H1 (cell line): Measurements from ENCODE around the gene CPED1. TPM values are rescaled to one million over a fixed set of nuclear protein-coding genes. Genes with fewer than 3 reads are reported as not detected.

ENCODE experiments used
- CTCF ChIA-PET: fragments of 300-600 bp; sonication (Branson Sonifier 250); formaldehyde crosslinking; loops from one replicate; lab custom pipeline; 2021; ENCODE audit not compliant: partially characterized antibody; lab: Charles Lee
- POLR2A ChIA-PET: fragments of 300-600 bp; sonication (Branson Sonifier 250); formaldehyde crosslinking; loops from one replicate; lab custom pipeline; 2021; ENCODE audit warnings: inconsistent platforms; ENCODE audit not compliant: partially characterized antibody; lab: Charles Lee
- DNase-seq, 2 experiments: peaks; one replicate each; pipeline versions ENCODE4 v3.0.0 to v3.0.0-alpha.2; 2010 to 2022; ENCODE audit warnings: low spot score in 2 of 2, low read depth in 1 of 2, mixed read lengths in 1 of 2
- FAIRE-seq: peaks from 2 replicates; lab custom pipeline; 2011; peaks lifted over from hg19 to GRCh38; lab: Jason Lieb, UNC
- H2AFZ ChIP-seq: 2 replicates; pipeline ENCODE4 v1.8.1; 2012; ENCODE audit warnings: low read length, inconsistent platforms
- H2AK5ac ChIP-seq: 2 replicates; pipeline ENCODE4 v1.6.1; 2013; ENCODE audit warnings: low read depth, low read length
- H2BK120ac ChIP-seq: replicated peaks from 2 replicates; pipeline ENCODE3; 2013; ENCODE audit warnings: low read depth, low read length, inconsistent platforms
- H2BK12ac ChIP-seq: 2 replicates; pipeline ENCODE4 v1.6.1; 2013; ENCODE audit warnings: low read depth, low read length
- H2BK15ac ChIP-seq: 2 replicates; pipeline ENCODE4 v1.6.1; 2013; ENCODE audit warnings: low read length
- H2BK20ac ChIP-seq: 2 replicates; pipeline ENCODE4 v1.6.1; 2013; ENCODE audit warnings: low read length
- H2BK5ac ChIP-seq: 2 replicates; pipeline ENCODE4 v1.6.1; 2013; ENCODE audit warnings: low read depth, low read length
- H3K14ac ChIP-seq: 2 replicates; pipeline ENCODE4 v1.6.1; 2013; ENCODE audit warnings: inconsistent platforms; ENCODE audit not compliant: insufficient read length
- H3K18ac ChIP-seq: 2 replicates; pipeline ENCODE4 v1.6.1; 2013; ENCODE audit warnings: low read length; ENCODE audit errors: extremely low read depth
- H3K23ac ChIP-seq: 2 replicates; pipeline ENCODE4 v1.6.1; 2013; ENCODE audit warnings: inconsistent platforms; ENCODE audit not compliant: insufficient read length
- H3K23me2 ChIP-seq: 2 replicates; pipeline ENCODE4 v1.6.1; 2013; ENCODE audit warnings: low read depth, low read length
- H3K27ac ChIP-seq: 2 replicates; pipeline ENCODE4 v1.6.1; 2011; ENCODE audit warnings: low read depth, low read length, inconsistent platforms
- H3K27me3 ChIP-seq, 4 experiments: replicated peaks in 1 of 4; 1 replicate in 1 of 4; 2 replicates in 3 of 4; pipeline versions ENCODE4 v1.6.1 to v1.8.1; 2011 to 2013; ENCODE audit warnings: low read length in 3 of 4, mild to moderate bottlenecking in 3 of 4, inconsistent platforms in 2 of 4, mixed read lengths in 2 of 4, moderate library complexity in 1 of 4; ENCODE audit not compliant: control insufficient read depth in 3 of 4, insufficient read depth in 3 of 4; ENCODE audit errors: extremely low read depth in 1 of 4
- H3K36me3 ChIP-seq, 4 experiments: 2 replicates each; pipeline versions ENCODE4 v1.6.1 to v1.8.1; 2011 to 2013; ENCODE audit warnings: mild to moderate bottlenecking in 4 of 4, low read length in 3 of 4, moderate library complexity in 2 of 4, control low read depth in 1 of 4, inconsistent platforms in 1 of 4; ENCODE audit not compliant: insufficient read depth in 4 of 4, control insufficient read depth in 2 of 4
- H3K4ac ChIP-seq: replicated peaks from 2 replicates; pipeline ENCODE3; 2013; ENCODE audit warnings: low read length, low read depth, mixed read lengths, inconsistent platforms; ENCODE audit not compliant: insufficient read length
- H3K4me1 ChIP-seq, 4 experiments: replicated peaks in 1 of 4; 1 replicate in 1 of 4; 2 replicates in 3 of 4; pipeline versions ENCODE4 v1.6.1 to v1.8.1; 2011 to 2013; ENCODE audit warnings: low read length in 3 of 4, inconsistent platforms in 2 of 4, mixed read lengths in 1 of 4; ENCODE audit not compliant: insufficient read depth in 4 of 4, control insufficient read depth in 3 of 4
- H3K4me2 ChIP-seq, 2 experiments: 2 replicates each; pipeline versions ENCODE4 v1.6.1 to v1.8.1; 2011 to 2013; ENCODE audit warnings: low read depth in 2 of 2, low read length in 2 of 2, control low read depth in 1 of 2, inconsistent platforms in 1 of 2, mild to moderate bottlenecking in 1 of 2; ENCODE audit not compliant: insufficient read depth in 1 of 2
- H3K4me3 ChIP-seq, 4 experiments: fragments of 200-600, 300-600 bp in 1 of 4; sonication (generic), shearing (Covaris generic), sonication (Bioruptor Twin) in 1 of 4; 2 replicates each; pipeline versions ENCODE4 v1.5.1 to v1.8.1; 2011 to 2016; ENCODE audit warnings: low read length in 4 of 4, low read depth in 3 of 4, control low read depth in 2 of 4, inconsistent platforms in 2 of 4, mild to moderate bottlenecking in 2 of 4, mixed read lengths in 1 of 4, moderate library complexity in 1 of 4; ENCODE audit not compliant: insufficient read depth in 2 of 4; ENCODE audit errors: extremely low read depth in 1 of 4
- H3K56ac ChIP-seq: replicated peaks from 2 replicates; pipeline ENCODE3; 2013; ENCODE audit warnings: low read depth, mild to moderate bottlenecking, mixed read lengths, low read length, inconsistent platforms; ENCODE audit not compliant: insufficient read length
- H3K79me1 ChIP-seq: 2 replicates; pipeline ENCODE4 v1.6.1; 2013; ENCODE audit warnings: low read depth, low read length, control low read depth
- H3K79me2 ChIP-seq, 2 experiments: 2 replicates each; pipeline versions ENCODE4 v1.6.1 to v1.8.1; 2012 to 2013; ENCODE audit warnings: low read length in 2 of 2, mild to moderate bottlenecking in 2 of 2, inconsistent platforms in 1 of 2; ENCODE audit not compliant: insufficient read depth in 2 of 2, control insufficient read depth in 1 of 2
- H3K9ac ChIP-seq, 4 experiments: replicated peaks in 1 of 4; 1 replicate in 1 of 4; 2 replicates in 3 of 4; pipeline versions ENCODE4 v1.6.1 to v1.8.1; 2011 to 2013; ENCODE audit warnings: low read depth in 3 of 4, low read length in 3 of 4, control low read depth in 2 of 4, mild to moderate bottlenecking in 2 of 4, moderate library complexity in 2 of 4, inconsistent platforms in 1 of 4; ENCODE audit errors: extremely low read depth in 1 of 4
- H3K9me3 ChIP-seq, 2 experiments: 2 replicates each; pipeline versions ENCODE4 v1.6.1 to v1.8.1; 2012 to 2013; ENCODE audit warnings: mild to moderate bottlenecking in 2 of 2, moderate library complexity in 2 of 2, control low read depth in 1 of 2, inconsistent platforms in 1 of 2, low read depth in 1 of 2, low read length in 1 of 2, mixed read lengths in 1 of 2; ENCODE audit not compliant: insufficient read depth in 2 of 2
- H4K20me1 ChIP-seq, 2 experiments: replicated peaks in 1 of 2; 2 replicates each; pipeline versions ENCODE3 to v1.8.1; 2011 to 2013; ENCODE audit warnings: inconsistent platforms in 2 of 2, low read length in 2 of 2, mild to moderate bottlenecking in 1 of 2; ENCODE audit not compliant: insufficient read depth in 2 of 2, control insufficient read depth in 1 of 2
- H4K5ac ChIP-seq: 2 replicates; pipeline ENCODE4 v1.6.1; 2013; ENCODE audit warnings: low read length, low read depth, mixed read lengths, inconsistent platforms; ENCODE audit not compliant: insufficient read length
- H4K8ac ChIP-seq: 2 replicates; pipeline ENCODE4 v1.8.0; 2013; ENCODE audit warnings: mild to moderate bottlenecking, moderate library complexity, low read length, inconsistent platforms; ENCODE audit not compliant: insufficient read depth; ENCODE audit errors: extremely low read depth
- H4K91ac ChIP-seq: replicated peaks from 2 replicates; pipeline ENCODE3; 2013; ENCODE audit warnings: low read length, mixed read lengths, inconsistent platforms; ENCODE audit not compliant: insufficient read length
- WGBS, 2 experiments: shearing (Covaris generic) in 1 of 2; methylation state at CpG; one replicate each; pipeline versions ENCODE4 v1.1.6 to v1.1.7; 2013 to 2015; ENCODE audit warnings: low lambda C conversion rate in 2 of 2, mixed read lengths in 2 of 2, inconsistent platforms in 1 of 2, low coverage in 1 of 2, missing lambda C conversion rate in 1 of 2; ENCODE audit not compliant: insufficient replicate concordance in 2 of 2, insufficient coverage in 1 of 2, insufficient read length in 1 of 2; ENCODE audit errors: extremely low coverage in 1 of 2, missing lambda C conversion rate in 1 of 2; 5-methylcytosine and 5-hydroxymethylcytosine counted together
- polyA plus RNA-seq, 7 experiments: library from polyadenylated mRNA; depleted of rRNA in 3 of 7; stranded (reverse) in 5 of 7; unstranded in 2 of 7; fragments of >200 nt in 5 of 7; fragments of 200-250 nt in 2 of 7; gene quantifications; 1 replicate in 5 of 7; 2 replicates in 1 of 7; 4 replicates in 1 of 7; pipeline versions ENCODE4 v1.2.1 to v1.2.3, GENCODE V29; 2011 to 2013; ENCODE audit warnings: missing spikeins in 2 of 7, mixed read lengths in 2 of 7
- total RNA-seq: library from RNA; stranded (reverse); fragmentation: NEBNext Ultra II Directional; extraction: Animal tissue kit (Norgen Biotek cat#: 25700); gene quantifications from 2 replicates; pipeline ENCODE4 v1.2.1, GENCODE V29; 2021

CPED1 gene
- total and polyA plus RNA-seq, 2 of the 8 experiments (the other 6 are each of a cell fraction or from before 2014, with no cell fraction given): 0.08 to 0.39 TPM

DNA sequence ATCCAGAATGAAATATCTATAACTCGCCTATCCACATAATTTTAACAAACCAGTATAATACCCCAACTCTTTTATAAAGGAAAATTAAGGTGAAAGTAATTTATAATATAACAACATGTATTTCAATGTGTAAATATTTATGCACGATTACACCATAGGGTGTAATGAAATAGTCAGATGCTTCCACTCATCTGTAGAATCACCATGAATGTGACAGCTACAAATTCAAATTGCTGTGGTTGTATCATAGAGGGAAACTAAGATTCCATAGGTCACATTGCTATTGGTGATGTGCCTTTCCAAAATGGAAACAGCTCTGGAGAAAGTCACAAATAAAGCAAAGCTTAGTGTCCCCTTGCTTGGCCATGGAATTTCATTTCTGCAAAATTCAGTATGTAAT is 95.7 kb downstream of the CPED1 start:
- H3K27me3 ChIP-seq: no peaks in the 10 kb centered on the region; a peak in 1 of 7 replicates
- no peak overlapping the region for H3K27ac ChIP-seq
- no peak overlapping the region for H3K4ac ChIP-seq
- no peaks in the 10 kb centered on the region for H3K36me3 ChIP-seq
- H3K9ac ChIP-seq: no peak overlapping the region
- no peak overlapping the region for H3K18ac ChIP-seq
- H4K8ac ChIP-seq: no peak overlapping the region
- CTCF ChIA-PET: interaction anchor here (0.8 to 9.1 kb wide), 13 partner anchors 10 to 294 kb away, joined by 3 to 139 read pairs (median 3); partner anchors contain the start of gene CPED1
- WGBS, 2 experiments: 18% methylated on average over 2 of the region's 2 CpGs; no CpG with 5 or more reads in 1 of the 2 experiments
- H2BK15ac ChIP-seq: no peak overlapping the region
- no peak for DNase-seq
- H4K20me1 ChIP-seq: no peaks in the 10 kb centered on the region
- no peaks in the 10 kb centered on the region for H3K23me2 ChIP-seq
- H2BK20ac ChIP-seq: no peak overlapping the region
- no peak overlapping the region for H4K91ac ChIP-seq
- no peak overlapping the region for H4K5ac ChIP-seq
- no peak overlapping the region for H2BK5ac ChIP-seq
- H3K14ac ChIP-seq: no peak overlapping the region
- no peak overlapping the region for H3K4me2 ChIP-seq
- no peaks in the 10 kb centered on the region for H3K9me3 ChIP-seq
- H2AFZ ChIP-seq: no peak overlapping the region
- no peak overlapping the region for H2BK120ac ChIP-seq
- H3K56ac ChIP-seq: no peak overlapping the region
- no peak overlapping the region for H2BK12ac ChIP-seq
- H3K79me2 ChIP-seq: no peaks in the 10 kb centered on the region
- H3K79me1 ChIP-seq: no peaks in the 10 kb centered on the region
- FAIRE-seq: no peak
- no peaks in the 10 kb centered on the region for H3K4me1 ChIP-seq
- POLR2A ChIA-PET: no interaction called here
- H3K23ac ChIP-seq: no peak overlapping the region
- H2AK5ac ChIP-seq: no peak overlapping the region
- no peak overlapping the region for H3K4me3 ChIP-seq
